NCI-H69 (cell line): ENCODE results near the gene CAPG.
A peak's percentile ranks its signal among the peaks of the same experiment; 100 is the strongest.
"Not testable (repeated sequence)": the region's sequence is repeated elsewhere in the genome, so short reads cannot be mapped to it uniquely, and the experiment has no call there.

ENCODE experiments used
- DNase-seq: peaks from one replicate; lab custom pipeline; 2025; lab: John Stamatoyannopoulos, UW

CAPG gene

DNA sequence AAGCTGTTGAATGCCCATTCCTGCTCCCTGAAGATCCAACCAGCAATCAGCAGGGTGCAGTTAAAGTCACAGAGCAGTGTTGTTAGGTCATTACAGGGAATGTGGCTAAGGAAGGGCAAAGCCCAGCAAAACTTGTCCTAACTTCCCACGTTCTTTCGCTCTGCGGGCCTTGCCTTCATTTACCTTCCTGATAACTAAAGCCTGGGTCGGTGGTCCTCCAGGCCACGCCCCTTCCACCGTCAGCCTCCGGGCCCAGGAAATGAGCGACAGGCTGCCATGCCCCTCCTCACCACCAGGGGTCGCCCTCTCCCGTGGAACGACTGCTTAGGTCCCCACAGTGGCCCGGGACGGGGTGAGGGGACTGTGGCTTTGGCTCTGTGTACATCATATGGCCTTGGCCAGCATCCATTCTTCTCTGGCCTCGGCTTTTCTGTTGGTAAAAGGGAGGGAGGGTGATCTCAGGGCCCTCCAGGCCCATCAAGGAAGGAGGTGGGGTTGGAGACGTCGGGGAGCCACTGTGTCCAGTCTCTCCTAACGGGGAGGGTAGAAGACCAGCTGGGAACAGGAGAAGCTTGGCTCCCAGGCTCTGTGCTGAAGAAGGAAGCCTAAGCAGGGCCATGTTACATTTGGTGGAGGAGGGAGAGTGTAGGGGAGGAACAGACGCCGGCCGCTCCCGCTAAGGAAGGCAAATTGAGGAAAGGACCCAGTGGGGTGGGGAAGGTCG lies 10.5 kb upstream of the CAPG start:
- DNase-seq, result peak; percentile 85

DNA sequence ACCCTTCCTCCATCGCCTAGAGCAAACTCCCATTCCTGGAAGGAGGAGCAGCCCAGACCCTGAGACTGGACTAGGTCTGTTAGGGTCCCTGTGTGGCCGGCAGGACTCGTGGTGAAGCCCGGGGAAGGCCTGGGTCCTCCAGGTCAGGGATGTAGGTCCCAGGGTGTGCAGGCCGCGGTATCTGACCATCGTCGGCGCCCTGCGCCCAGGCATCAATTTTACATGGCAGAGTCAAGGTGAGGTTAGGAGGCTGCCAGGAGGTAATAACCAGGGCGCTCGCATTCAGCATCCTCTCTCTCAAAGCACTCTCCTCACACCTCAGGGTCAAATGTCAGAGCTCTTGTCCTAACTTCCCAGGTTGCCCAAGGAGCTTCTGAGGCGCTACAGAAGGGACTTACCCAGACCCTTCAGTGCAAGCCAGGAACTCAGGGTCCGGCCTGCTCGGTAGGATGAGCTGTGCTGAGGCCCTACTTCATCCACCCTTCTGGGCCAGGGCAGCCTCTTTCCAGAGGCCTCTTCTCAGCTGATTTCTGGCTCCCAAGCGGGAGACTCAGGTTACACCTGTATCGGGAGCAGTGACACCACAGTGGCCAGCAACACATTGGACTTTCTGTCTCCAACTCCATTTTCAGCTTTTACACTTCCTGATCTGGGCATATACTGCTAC lies 9.0 kb upstream of the CAPG start:
- no peak for DNase-seq

DNA sequence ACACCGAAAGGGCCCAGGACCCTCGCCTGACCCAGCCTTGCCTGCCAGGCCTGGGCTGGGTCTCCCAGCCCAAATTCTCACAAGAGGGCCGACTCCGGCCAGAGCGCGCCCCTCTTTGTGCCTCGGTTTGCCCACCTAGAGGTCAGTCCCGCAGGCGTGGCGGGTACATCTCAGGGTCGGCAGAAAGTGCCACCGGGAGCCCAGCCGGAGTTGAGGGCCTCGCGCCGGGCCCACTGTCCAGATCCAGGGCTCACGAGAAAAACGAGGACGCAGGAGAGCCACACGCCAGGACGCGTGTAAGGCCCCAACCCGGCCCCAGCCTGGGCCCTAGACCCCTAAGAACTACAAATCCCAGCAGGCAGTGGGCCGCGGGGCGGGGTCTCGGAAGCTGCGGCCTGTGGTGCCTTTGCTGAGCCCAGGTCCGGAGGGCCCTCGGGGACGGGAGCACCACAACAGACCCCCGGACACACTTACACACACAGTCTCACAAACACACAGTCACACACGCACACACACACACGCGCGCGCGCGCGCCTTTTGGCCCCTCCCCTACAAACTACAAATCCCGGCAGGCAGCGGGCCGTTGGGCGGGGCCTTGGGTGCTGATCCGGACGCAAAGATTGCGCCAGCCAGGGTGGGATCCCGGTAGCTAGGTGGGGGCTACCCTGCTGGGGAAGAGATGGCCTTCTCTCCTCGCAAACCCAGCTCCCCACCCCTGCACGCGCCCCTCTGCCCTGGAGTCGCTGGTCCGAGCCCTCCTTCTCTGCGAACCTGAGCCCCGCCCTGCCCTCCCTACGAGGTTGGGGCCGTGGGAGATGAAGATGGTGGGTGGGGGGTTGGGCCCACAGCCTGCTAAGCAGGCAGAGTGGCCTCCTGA lies 8.2 kb upstream of the CAPG start, which contains the start of gene SH2D6:
TSS of gene SH2D6 (plus strand) at position 583 of the 877 bp plus-strand sequence. CDS start 10,752 bp downstream, outside the sequence.
- peak; percentile 88 for DNase-seq

- DNase-seq, result no peak
Measured at GRCh38 chr2:85415980-85416650, 5.9 kb upstream of the CAPG start.

- no peak for DNase-seq
Measured at GRCh38 chr2:85414761-85415553, 4.8 kb upstream of the CAPG start.

DNA sequence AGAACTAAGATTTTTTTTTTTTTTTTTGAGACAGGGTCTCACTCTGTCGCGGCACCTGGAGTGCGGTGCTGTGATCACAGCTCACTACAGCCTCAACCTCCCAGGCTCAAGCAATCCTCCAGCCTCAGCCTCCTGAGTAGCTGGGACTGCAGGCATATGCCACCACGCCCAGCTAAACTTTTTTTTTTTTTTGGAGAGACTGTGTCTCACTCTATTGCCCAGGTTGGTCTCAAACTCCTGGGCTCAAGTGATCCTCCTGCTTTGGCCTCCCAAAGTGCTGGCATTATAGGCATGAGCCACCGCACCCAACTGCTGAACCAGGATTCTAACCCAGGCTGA lies 4.2 kb upstream of the CAPG start:
- DNase-seq, result not testable (repeated sequence)

- peak; percentile 51 for DNase-seq
Measured at GRCh38 chr2:85413592-85414420, 3.6 kb upstream of the CAPG start.

DNA sequence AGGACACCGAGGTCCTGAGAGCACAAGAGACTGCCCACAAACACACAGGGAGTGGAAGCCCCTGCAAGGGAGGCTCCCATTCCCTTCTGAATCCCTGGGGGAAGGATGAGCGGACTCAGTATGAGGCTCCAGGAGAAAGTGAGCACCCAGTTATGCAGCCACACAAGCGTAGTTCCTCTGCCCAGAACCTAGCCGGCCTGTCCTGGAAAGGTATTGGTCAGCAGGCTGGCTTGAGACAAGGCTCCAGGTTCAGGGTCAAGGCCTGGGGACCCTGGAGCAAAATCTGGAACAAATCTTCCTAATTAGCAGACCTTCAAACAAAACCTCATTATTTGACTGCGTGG lies 1.2 kb upstream of the CAPG start:
- no peak for DNase-seq

GRCh38 chr2:85410584-85411404 lies 628 bp upstream of the CAPG start:
- no peak for DNase-seq

DNA sequence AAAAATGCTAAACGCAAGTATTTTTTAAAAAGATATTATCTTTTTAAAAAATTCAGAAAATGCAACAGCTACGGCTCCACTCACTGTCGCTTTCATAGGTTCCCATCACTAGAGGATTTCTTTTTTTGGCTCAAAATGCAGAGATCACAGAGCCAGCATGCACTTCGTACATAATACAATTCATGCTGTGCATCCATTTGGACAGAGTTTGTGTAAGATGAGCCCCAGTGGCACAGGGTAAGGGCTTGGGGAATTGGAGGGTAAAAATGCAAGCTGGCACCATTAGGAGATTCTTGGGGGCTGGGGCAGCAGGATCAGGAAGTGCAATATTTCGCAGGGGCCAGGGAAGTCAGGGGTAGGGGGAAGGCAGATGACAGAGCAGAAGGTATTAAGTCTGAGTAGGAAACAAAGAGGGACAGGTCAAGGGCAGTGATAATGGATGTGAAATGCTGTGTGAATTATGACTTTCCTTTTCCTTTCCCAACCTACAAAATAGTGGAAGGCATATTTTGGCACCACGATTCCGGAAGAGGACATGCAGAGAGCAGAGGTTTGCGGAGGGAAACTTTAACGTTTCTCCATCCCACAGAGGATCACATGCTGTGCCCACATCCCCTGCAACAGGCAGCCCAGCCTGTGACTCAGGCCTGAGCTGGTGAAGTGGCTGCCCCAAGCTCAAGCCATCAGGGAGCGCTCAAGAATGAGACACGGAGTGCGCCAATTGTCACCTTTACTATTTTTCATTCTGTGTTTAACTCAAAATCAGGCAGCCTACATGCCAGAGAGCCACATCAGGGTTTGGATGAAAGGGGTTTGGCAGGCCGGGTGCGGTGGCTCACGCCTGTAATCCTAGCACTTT lies 4.7 kb downstream of the CAPG start:
- peak; percentile 40 for DNase-seq

GRCh38 chr2:85401844-85402243 lies 8.3 kb downstream of the CAPG start:
- DNase-seq, result no peak

GRCh38 chr2:85401464-85401805 lies 8.7 kb downstream of the CAPG start:
- DNase-seq, result no peak

DNA sequence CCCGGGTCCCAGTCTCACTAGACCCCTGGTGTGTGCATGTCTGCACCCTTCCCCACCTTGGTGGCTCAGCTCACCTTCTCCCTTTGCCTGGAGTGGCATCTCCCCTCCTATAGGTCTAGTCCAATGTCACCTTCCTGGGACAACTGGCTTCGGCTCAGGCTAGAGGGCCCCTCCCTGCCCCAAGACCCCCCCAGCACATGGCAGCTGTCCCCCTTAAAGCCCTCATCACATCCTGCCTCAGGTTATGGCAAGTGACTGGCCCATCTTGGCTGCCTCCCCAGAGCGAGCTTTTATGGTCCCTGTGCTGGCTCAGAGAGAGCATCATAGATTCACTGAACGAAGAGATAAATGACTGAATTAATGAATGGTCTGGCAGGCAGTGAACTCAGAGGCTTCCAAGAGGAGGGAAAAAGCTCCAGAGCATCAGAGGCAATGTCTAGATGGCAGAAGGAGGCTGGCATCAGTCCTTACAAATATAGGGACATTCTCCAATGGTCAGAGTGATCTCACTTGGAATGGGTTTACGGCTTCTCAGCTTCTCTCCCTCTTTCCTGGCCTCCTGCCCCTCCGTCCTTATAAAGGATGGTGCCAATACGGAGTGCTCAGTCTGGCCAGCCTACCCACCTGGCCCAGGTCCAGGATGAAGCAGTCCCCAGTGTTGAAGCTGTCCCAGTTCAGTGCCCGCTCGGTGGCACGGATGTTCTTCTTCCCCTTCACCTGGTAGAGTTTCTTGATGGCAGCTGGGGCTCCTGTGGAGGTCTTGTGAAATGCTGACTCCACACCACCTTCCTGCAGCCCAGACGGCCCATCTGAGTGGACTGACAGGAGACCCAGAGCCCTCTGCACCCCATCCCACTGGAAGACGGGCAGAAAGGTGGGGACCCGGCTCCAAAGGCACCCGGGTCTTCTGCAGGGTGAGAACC lies 9.4 kb downstream of the CAPG start:
- DNase-seq, result no peak

DNA sequence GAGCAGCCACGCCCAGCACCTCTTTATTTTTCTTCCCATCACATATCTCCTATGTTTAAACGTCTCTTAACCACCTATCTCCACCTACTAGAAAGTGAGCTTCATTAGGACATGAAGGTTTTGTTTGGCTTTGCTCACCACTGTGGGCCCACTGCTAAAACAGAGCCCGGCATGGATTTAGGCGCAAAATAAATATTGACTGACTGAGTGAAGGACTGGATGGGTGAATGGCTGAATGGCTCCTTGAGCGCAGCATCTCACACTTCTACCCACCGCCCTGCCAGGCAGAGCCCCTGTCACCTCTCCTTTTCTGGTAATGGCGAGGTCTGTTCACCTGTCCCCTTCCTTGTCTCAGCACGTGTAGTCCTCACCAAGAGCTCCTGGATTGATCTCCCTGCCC lies 10.1 kb downstream of the CAPG start:
- no peak for DNase-seq

DNA sequence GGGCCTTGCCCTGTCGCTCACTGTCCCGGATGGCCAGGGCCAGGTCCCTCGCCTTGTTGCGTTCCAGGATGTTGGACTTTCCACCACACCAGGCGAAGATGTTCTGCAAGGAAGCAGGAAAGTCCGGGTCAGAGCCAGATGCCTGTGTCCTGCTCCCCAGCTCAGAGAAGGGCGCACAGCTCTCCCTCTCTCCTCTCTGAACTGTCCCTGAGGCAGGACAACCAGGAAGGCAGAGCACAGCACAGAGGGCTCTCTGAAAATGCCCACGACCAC lies 11.0 kb downstream of the CAPG start:
- no peak for DNase-seq

- DNase-seq, result no peak
Measured at GRCh38 chr2:85398426-85399182, 11.6 kb downstream of the CAPG start.

- DNase-seq, result no peak
Measured at GRCh38 chr2:85397925-85398331, 12.2 kb downstream of the CAPG start.
